Endometrial microvascular endothelial cells (primary cell): ENCODE results near the gene KCTD13. TPM values are rescaled to one million over a fixed set of nuclear protein-coding genes. Genes with fewer than 3 reads are reported as not detected.
"Not testable (repeated sequence)": the region's sequence is repeated elsewhere in the genome, so short reads cannot be mapped to it uniquely, and the experiment has no call there.

ENCODE experiments used
- in situ Hi-C: cut with HindIII; loops from 2 replicates; pipeline ENCODE4 v1.10.0; 2017; ENCODE audit warnings: low sequenced_read_pairs, low pct_unique_long_range_greater_than_20kb; ENCODE audit errors: inconsistent ontology term
- total RNA-seq: library from RNA; depleted of rRNA; stranded (reverse); fragments of >200 nt; gene quantifications from one replicate; pipeline ENCODE4 v1.2.3, GENCODE V29; 2015; ENCODE audit errors: inconsistent ontology term

Gene KCTD13, protein sequence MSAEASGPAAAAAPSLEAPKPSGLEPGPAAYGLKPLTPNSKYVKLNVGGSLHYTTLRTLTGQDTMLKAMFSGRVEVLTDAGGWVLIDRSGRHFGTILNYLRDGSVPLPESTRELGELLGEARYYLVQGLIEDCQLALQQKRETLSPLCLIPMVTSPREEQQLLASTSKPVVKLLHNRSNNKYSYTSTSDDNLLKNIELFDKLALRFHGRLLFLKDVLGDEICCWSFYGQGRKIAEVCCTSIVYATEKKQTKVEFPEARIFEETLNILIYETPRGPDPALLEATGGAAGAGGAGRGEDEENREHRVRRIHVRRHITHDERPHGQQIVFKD
- 4.2 TPM for total RNA-seq

DNA sequence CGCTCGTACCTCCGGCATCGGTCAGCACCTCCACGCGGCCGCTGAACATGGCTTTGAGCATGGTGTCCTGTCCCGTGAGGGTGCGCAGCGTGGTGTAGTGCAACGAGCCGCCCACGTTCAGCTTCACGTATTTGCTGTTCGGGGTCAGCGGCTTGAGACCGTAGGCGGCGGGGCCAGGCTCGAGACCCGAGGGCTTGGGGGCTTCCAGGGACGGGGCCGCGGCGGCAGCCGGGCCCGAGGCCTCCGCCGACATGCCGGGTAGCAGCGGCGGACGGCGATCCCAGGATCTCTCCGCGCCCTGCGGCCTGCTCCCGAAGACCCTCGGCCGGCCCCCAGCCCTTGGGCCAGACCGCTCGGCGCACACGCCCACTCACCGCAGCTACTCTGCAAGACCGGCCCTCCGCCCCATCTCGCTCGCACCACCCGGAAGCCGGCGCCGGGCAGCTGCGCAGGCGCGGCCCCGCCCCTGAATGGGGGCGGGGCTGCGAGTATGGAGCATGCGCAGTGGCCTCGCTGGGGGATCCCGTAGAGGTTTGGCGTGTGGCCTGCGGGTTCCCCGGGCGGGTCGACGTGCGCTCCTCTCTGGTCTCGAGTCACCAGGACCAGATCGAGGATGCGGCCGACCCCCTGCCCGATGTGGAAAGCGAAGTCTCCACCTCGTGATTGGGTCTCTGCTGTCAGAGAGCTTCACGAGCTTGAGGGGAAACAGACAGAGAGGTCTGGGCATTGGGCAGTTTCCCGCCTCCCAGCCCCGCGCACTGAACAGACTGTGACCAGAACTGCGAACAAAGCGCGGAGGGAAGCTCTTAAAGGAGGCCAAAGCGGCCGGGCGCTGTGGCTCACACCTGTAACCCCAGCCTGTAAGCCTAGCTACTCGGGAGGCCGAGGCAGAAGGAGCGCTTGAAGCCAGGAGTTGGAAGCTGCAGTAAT lies at the start of gene KCTD13:
KCTD13 (minus strand) TSS at position 446 of the 930 bp plus-strand sequence; CDS start at position 253, 193 bp downstream.
- in situ Hi-C loops, result no loop called here

DNA sequence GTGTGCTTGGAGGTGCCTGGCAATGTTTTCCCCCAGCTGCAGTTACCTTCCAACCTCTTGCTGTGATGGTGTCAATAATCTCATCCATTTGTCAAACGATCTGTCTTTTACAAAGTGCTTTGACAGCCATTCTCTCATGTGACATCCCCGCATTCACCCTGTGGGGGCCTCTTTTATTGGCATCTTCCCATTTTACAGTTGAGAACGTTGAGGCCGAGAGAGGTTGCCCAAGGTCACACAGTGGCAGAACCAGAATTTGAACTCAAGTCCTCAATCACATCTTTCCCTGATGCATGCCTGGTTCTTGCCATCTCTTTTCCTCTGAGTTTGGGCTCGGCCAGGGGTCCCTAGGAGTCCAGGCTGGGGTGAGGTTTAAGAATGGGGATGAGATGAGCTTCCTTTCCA lies 49.1 kb upstream of the KCTD13 start:
- in situ Hi-C loops, result no loop called here

DNA sequence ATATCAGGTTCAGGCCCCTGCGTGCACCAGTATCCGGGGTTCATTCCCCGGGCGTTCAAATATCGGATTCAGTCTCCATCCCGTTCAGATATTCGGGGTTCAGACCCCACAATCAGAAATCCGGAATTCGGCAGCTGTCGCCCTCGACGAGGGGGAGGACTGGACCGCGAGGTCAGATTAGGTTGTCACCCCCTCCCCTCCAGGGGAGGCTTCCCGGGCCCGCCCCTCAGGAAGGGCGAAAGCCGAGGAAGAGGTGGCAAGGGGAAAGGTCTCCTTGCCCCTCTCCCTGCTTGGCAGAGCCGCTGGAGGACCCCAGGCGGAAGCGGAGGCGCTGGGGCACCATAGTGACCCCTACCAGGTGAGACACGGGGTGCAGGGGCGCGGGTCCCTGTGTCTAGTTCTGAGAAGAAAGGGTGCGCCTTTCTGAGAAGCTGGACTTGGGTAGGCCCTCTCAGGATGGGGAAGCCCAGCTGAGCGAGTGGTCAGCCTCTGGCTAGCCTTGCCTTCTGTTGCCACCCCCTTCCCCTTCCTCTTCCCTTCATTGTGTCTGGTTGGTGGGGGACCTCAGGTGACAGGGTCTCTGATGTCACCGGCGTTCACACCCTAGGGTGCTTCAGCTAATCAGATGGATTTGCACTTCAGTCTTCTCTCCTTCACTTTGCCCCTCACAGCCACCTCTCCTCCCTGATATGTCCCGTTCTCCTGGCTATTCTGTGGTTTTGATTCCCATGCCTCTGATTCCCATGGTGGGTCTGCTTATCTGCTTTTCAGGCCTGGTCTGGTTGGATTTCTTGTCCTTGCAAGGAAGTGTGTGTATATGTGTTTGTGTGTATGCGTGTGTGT lies 48.5 kb upstream of the KCTD13 start:
- in situ Hi-C loops, result no loop called here

DNA sequence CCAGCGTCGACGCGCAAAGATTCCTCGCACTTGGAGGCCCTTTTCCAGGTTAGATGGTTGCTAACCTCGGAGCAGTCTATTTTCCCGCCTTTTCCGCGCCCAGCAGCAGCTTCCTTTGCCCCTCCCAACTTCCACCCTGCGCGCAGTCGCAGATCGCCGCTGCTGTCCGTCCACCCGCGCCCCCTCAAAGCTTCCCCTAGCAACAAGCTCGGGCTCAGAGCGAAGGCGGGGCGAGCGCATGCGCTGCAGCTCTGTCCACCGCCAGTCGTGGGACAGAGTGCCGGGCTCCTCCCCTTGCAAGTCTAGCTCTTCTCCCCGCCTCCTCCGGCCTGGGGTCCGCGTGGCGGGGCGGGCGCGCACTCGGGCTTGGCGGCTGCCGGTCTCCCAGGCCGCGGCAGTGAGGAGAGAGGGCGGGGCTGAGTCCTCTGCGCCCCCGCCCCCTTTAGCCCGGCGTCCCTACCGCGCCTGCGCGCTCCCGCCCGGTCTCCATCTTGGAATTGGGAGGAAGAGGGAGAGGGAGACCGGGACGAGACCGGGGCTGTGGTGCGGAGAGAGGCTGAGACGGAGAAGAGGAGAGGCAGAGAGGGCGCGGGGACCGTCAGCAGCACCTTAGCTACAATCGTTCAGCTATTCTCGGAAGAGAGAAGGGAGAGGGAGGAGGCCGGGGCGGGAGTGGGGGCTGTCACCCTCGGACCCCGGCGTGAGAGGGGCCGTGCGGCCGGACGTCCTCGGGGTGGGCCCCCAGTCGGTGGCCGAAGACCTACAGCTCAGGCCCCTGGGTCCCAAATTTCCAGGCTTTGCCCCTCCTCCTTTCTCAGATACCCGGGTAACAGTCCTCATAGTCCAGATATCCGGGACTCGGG lies 47.6 kb upstream of the KCTD13 start, which contains the start of gene TAOK2:
TAOK2 (plus strand) TSS at position 485 of the 863 bp plus-strand sequence. CDS start 3,905 bp downstream, outside the sequence.
- in situ Hi-C loops, result no loop called here

DNA sequence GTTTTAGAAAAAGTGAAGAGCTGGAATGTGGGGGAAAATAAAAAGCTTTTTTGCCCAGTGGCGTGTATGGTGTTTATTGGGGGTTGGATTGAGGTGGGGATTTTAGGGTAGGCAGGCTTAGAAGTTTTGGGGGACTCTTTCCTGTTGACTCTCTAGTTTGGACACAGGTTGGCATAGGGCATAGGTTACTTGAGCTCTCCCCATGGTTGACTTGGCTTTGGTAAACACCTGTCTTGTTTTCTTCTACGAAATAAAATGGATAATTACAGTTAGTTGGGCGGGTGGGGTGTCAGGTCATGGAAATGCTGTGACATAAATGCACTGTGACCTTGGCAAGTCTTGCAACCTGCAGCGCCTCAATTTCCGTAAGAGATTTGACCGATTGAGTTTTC lies 47.0 kb upstream of the KCTD13 start:
- in situ Hi-C loops, result no loop called here

DNA sequence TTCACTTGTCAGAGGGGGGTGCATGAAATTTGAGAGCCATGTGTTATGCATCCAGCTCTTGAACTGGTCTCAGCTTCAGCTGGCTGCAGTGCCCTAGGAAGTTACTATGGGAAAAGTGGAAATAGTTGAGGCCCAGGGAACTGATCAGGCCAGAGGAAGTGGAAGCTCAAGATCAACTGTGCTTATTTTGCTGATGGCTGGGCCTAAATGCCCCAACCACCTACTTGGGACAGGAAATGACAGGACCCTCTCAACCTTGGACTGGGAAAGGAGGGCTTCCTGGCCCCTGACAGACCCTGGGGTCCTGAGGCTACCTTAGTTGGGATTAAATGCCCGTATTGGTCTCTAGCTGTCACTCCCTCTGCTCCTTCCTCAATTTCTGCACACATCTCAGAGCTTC lies 46.5 kb upstream of the KCTD13 start:
- in situ Hi-C loops, result no loop called here

DNA sequence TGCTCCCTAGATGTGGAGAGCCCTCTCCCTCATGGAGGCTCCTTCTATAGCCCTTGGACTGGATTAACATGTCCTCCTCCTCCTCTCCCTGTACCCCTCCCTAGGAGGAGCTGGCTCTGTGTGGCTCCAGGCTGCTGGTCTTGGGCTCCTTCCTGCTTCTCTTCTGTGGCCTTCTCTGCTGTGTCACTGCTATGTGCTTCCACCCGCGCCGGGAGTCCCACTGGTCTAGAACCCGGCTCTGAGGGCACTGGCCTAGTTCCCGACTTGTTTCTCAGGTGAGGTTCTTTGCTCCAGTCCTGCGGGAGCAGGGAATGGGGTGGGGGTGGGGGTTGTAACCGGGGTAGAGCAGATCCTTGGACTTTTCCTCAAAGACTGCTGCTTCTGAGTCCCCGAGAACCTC lies 45.3 kb upstream of the KCTD13 start:
- in situ Hi-C loops, result no loop called here

DNA sequence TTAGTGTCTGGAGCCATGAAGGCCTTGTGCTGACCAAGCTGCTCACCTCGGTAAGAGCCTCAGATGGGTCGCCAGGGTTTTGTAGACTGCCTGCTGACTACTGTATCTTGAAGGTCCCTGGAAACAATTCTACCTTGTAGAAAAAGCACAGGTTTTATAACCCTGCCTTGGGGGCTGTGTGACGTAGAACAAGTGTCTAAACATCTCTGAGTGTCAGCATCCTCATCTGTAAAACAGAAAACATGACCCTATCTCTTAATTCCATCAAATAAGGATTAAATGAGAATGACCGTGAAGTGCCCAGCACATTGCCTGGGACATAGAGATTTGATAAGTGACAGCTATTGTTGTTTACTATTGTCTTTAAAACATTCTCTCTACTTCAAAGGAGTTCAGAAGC lies 42.2 kb upstream of the KCTD13 start:
- in situ Hi-C loops, result no loop called here

DNA sequence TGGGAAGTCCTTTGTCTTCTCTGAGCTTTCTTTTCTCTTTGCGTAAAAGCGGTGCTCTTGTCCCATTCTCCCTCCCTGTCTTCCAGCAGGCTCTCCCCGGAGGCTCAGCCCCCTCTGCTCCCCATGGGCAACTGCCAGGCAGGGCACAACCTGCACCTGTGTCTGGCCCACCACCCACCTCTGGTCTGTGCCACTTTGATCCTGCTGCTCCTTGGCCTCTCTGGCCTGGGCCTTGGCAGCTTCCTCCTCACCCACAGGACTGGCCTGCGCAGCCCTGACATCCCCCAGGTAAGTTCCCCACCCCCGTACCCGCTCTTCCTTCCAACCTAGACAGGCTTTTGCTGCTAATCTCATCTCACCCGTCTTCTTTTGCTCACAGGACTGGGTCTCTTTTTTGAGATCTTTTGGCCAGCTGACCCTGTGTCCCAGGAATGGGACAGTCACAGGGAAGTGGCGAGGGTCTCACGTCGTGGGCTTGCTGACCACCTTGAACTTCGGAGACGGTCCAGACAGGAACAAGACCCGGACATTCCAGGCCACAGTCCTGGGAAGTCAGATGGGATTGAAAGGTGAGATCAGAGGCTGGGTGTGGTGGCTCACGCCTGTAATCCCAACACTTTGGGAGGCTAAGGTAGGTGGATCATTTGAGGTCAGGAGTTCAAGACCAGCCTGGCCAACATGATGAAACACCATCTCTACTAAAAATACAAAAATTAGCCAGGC lies 37.2 kb upstream of the KCTD13 start:
- in situ Hi-C loops, result no loop called here

DNA sequence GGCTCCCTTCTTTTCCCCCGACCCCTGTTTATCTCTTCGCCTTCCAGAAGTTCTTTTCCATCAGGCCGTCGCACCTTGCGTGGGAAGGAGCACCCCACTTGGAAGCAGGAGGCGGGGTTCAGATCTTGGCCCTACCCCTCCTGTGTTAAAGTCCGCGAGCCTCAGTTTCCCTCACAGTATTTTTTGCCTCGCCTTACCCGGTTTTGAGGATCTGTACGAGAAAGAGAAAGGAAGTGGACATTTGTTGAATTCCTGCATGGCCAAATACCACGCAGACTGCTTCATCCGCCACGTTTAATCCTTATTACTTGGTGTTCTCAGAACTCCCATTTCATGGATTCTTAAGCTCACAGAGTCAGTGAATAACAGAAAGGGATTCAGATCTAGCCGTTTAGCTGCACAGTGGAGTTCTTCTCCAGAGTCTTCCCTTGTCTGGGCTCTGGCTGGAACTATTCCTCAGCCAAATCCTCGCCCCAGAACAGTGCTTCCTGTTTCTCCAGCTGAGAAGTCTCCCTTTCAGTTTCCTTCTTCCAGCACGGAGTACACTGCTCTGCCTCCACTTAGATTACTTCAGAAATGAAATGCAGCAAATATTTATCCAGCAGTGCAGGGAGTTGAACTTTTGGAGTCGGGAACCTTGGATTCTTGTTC lies 36.4 kb upstream of the KCTD13 start:
- in situ Hi-C loops, result no loop called here

DNA sequence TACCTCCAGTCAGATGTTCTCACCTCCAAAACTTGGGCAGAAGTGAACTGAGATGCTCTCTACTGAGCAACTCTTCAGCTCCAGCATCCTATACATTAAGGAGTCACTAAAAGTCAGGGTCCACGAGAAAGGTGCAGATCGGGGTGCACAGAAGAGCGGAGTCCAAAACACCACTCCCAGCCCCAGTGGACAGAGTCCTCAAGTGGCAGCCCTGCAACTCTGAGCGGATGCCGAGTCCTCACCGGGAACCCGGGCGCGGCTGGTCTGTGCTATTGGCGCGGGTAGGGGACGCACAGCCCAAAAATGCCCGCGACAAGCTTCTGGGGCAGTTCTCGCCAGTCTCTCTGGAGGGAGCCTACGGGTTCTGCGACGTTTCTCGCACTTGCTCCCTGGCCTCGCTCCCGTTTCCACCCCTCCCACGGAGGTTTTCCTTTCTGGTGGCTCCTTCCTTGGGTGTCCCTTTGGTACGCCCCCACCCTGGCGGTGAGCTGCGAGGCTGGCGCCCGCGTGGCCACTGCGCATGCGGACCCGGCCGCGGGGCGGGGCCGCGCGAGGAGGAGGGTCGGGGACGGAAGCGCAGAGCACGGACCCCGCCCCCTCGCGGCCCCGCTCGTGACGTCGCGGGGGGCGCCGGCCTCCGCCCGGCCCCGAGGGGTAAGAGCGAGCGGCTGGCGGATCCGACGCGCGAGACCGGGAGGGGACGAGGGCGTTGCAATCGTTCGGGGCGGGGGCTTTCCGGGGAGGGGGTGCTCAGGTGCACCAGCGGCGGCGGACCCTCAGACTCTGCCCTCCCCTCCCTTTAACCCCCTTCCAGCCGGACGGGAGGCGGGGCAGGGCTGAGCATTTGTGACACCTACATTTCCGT lies 35.7 kb upstream of the KCTD13 start, which contains the start of gene TMEM219:
TMEM219 (plus strand) TSS at position 601 of the 865 bp plus-strand sequence. CDS start 1,065 bp downstream, outside the sequence.
- in situ Hi-C loops, result no loop called here

DNA sequence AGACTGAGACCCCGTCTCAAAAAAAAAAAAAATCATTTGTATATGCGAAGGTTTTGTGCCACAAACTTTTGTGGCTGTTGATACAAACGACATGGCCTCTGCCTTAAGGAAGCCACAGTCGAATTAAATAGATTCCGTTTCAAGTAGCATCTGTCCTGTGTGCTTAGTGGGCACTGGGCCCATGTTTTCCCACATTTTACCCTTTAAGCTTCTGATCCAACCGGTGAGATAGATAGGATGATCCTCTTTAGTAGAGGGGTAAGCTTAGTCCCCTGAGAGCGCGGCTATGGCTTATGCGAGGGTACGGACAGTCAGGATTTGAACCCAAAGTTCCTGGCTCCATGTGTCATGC lies 35.1 kb upstream of the KCTD13 start:
- in situ Hi-C loops, result no loop called here

DNA sequence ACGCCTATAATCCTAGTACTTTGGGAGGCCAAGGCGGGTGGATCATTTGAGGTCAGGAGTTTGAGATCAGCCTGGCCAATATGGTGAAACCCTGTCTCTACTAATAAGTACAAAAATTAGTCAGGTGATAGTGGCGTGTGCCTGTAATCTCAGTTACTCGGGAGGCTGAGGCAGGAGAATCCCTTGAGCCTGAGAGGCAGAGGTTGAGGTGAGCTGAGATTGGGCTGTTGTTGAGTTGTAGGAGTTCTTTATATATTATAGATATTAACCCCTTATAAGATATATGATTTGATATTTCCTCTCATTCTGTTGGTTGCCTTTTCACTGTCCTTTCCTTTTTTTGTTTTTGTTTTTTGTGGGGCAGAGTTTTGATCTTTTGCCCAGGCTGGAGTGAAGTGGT lies 33.8 kb upstream of the KCTD13 start:
- in situ Hi-C loops, result not testable (repeated sequence)

DNA sequence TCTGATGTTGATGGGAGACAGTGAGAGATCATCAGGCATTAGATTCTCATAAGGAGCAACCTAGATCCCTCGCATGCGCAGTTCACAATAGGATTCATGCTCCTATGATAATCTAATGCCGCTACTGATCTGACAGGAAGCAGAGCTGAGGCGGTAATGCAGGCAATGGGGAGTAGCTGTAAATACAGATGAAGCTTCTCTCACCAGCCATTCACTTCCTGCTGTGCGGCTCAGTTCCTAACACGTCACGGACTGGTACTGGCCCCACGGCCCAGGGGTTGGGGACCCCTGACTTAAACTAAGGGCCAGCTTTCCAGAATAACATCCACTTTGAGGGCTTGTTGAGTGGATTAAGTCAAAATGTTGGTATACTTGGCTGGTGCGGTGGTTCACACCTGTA lies 33.3 kb upstream of the KCTD13 start:
- in situ Hi-C loops, result no loop called here

DNA sequence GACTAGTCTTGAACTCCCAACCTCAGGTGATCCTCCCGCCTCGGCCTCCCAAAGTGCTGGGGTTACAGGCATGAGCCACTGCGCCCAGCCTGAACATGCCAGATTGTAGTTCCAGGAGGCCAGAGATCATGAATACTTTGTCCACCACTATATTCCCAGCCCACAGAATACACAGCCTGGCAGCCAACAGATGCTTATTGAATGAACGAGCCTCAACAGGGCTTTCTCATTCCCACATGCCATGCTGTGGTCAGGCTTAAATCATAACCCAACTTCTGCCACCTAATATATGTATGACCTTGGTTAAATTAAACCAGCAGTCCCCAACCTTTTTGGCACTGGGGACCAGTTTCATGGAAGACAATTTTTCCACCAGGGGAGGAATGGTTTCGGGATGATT lies 32.7 kb upstream of the KCTD13 start:
- in situ Hi-C loops, result no loop called here

DNA sequence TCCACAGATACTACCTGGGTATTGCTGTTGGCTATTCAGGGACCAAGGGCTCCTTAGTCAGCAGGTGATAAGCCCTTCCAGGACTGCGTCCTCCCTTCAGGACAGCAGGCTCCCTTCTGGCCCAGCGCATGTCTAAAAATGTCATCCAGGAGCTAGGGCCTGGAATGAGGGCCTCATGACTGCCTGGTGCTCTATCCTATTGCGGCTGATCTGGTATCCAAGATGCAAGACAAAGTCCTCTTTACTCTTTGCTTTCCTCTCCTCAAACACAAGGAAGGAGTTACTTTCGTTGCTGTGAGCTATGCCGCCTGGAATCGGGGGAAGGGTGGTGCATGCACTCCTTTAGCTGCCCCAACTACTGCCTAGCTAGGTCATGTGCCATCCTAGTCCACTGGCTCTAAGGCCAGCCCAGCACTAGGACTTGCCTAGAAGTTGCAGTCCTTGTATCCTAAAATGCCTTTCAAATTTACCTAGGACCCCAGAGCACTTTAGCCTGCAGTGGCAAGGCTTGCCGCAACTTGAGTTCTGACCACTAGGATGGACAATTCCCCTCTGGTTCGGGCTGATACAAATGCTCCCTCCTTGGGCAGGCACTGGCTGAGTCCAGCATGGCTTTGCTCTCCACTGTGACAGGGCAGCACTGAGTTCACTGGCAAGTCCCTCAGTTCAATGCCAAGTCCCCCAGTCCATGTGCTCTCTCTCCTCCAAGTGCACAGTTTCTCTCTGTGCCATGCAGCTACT lies 25.8 kb upstream of the KCTD13 start:
- in situ Hi-C loops, result no loop called here
